Measurements from ENCODE around the gene SEPTIN5.

Gene SEPTIN5

DNA sequence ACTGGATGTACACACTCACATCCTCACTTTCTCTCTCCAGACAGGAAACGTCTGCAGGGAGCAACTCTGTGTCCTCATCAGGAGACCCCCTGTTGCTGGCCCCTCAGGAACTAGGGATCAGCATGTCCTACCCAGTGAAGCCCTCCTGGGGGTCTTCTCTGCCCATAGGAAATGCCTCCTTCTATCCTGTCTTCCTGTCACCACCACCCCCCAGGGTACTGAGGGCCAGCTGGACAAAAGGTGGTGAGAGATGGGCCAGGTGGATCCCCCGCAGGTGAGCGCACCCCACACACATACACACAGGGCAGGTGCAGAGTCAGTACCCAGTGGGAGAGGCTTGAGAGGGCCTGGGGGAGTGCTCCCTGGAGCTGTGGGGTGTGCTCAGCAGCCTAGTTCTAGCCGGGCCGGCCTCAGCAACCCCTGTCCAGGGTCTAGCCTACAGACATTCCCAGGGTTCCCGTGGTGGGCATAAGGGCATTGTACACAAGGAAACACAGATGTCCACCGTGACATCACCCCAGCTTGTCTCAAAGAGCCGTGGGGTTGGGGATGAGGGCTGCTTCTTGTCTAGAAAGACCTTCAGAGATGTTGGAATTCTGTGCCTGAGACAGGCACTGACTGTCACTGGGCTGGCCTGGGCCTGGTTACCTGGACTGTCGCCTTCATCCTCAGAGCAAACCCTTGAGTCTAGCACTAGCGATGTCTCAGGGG lies 18.3 kb downstream of the SEPTIN5 start:
- no peak for DNase-seq (ENCODE audit: low read depth in 2 of 2)

DNA sequence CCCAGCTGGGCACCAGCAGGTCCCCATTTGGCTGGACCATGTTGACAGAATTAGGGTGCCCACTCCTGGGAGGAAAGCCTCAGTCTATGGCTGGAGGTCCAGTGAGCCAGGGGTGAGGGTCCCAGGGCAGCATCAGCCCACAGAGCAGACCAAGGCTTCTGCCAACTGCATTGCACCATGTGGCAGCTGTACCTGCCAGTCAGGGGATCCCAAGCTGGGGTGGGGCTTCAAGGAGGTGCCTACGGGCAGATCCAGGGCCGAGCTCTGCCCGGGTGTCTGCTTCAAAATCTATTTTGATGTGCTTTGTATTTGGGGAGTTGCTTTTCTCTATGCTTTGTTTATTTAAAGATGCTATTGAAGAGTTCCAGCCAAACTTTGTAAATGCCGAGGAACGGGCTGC lies 19.5 kb downstream of the SEPTIN5 start:
- DNase-seq (ENCODE audit: low read depth in 2 of 2), result no peak

GRCh38 chr22:19734163-19734562 lies 19.9 kb downstream of the SEPTIN5 start:
- no peak for DNase-seq (ENCODE audit: low read depth in 2 of 2)

DNA sequence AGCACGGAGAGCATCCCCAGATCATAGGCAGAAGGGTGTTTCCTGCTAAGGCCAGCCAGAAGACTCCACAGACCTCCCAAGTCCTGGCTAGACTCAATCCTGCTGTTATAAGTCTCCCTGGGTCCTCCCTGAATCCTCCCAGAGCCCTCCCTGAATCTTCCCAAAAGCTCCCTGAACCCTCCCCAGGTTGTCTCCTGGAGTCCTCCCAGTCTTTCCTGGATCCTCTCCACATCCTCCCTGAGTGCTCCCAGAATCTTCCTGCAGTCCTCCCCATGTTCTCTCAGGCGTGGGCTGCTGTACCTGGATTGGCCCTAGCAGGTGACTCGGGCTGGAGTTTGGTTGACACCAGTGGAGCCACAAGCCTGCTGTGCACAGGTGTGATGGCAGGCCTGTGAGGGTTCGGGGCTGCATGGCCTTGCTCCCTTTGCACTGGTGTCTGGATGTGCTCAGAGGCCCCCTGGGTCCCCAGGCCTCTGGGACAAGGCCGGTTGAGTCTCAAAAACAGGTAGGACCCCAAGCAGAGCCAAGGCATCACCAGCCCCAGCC lies 20.6 kb downstream of the SEPTIN5 start:
- no peak for DNase-seq (ENCODE audit: low read depth in 2 of 2)

DNA sequence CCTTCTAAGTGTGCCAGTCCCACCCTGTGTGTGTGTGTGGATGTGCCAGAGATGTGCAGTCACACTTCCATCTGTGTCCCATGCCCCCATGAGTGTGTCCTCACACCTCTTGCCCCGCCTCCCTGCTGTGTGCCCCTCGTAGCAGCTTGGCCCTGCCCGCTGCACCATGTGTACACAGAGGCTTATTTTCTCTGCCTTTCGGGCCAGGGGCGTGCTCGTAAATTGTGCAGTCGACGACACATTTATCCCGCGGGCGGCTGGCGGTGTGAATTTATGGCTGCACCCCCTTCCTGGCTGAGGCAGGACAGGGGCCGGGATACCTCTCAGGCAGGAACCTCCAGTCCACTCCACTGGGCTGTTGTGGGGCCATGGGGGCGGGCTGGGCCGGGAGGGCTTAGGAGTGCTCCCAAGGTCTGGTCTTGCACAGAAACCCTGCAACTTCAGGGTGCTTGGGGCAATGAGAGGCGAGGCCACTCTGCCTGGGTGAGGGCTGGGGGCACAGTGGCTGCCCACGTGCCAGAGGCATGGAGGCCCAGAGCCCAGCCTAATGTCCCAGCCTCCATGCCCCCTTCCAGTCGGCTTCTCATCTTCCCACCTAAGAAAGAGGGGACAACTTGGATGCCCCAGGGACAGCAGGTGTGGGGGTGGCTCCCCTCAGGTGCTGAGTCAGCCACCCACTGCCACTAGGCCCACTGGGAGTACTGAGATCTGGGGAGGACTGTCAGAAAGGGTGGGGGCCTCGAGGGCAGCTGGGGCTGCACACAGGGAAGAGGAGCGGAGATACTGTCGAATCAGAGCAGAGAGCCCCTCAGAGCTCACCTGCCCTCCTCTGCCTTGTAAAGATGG lies 21.6 kb downstream of the SEPTIN5 start:
- no peak for DNase-seq (ENCODE audit: low read depth in 2 of 2)

DNA sequence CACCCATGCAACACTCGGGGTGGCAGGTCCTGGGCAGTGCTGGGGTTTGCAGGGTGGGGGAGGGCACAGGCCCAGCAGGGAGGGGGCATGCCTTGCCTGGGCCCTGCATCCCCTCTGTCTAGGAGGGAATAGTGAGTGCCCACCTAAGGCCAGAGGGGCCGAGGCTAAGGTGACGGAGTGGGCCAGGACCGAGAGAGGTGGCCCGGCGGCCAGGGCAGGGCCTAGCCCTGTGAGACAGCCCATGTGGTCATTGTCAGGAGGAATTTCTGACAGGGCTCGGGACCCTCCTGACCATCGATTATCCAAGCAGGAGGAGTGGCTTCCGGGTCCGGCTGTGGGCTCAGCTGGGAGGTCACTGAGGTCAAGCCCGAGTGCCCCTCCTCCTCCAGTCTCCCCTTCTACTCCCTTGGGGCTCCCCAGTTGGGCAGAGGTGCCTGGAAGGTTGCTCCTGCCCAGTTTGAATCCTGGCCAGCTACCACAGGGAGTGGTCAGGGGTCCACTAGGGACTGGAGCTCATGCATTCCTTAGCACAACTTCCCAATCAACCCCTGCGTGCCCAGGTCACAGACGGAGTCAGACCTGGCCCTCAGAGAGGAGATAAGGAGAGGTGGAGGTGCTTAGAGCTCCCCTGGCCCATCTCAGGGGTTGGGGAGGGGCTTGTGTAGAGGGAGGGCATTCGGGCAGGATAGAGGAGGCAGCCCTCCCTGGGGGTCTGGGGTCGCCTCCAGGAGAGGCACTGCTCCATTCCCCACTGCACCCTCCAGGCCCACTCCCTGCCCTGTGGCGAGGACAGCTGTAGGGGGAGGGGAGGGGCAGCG lies 23.8 kb downstream of the SEPTIN5 start:
- no peak for DNase-seq (ENCODE audit: low read depth in 2 of 2)

GRCh38 chr22:19738664-19739447 lies 24.6 kb downstream of the SEPTIN5 start:
- no peak for DNase-seq (ENCODE audit: low read depth in 2 of 2)

DNA sequence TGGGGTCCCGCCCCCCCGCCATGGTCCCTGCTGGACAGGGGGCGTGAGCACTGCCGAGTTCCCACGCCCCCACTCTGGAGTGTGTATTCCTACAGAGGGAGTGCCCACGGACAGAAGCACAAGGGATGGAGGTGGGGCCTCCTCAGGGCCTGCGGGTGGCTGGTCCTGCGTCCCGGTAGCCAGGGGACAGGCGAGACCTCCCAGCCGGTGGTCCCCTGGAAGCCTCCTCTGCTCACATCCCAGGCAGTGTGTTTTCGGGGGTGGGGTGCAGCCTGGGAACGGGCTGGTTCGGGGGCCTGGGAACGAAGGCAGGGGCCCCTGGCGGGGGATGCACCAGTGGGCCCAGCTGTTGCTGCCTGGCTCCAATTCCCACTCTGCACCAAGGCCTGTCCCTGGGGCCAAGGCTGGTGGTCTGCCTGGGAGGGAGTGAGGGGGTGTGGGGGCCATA lies 25.2 kb downstream of the SEPTIN5 start:
- DNase-seq (ENCODE audit: low read depth in 2 of 2), result no peak

- no peak for DNase-seq (ENCODE audit: low read depth in 2 of 2)
Measured at GRCh38 chr22:19739911-19740449, 25.7 kb downstream of the SEPTIN5 start.

DNA sequence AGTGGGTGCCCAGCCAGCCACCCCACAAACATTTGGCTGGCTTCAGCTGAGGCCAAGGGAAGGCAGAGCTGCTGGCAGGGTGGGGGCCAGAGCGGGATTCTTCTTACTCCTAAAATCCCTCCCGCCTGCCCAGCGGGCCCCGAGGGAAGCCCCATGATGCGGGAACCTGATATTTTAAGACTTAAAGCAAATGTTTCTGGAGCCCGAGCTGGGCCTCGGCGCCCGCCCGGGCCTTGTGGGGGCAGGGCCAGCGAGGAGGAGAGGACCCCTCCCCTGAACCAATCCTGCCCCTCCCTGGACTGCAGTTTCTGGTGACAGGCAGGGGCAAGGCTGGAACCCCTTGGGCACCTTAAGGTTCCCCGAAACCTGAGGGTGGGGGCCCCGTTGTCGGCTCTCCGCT lies 26.3 kb downstream of the SEPTIN5 start:
- DNase-seq (ENCODE audit: low read depth in 2 of 2), result no peak

DNA sequence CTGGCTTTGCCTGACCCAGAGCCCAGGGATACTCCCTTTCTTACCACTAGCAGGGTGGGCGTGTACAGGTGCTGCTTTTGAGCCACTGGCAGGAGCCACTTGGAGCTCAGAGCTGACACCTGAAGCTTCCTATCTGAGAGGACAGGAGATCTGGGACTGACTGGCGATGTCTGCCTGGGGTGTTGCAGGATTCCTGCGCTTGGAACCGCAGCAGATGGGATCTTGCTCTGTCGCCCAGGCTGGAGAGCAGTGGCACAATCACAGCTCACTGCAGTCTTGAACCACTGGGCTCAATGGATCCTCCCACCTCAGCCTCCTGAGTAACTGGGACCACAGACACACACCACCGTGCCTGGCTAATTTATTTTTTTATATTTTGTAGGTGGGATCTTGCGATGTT lies 26.8 kb downstream of the SEPTIN5 start:
- DNase-seq (ENCODE audit: low read depth in 2 of 2), result no peak

GRCh38 chr22:19742160-19743066 lies 28.1 kb downstream of the SEPTIN5 start:
- no peak for DNase-seq (ENCODE audit: low read depth in 2 of 2)

- DNase-seq (ENCODE audit: low read depth in 2 of 2), result no peak
Measured at GRCh38 chr22:19743081-19743480, 28.8 kb downstream of the SEPTIN5 start.

DNA sequence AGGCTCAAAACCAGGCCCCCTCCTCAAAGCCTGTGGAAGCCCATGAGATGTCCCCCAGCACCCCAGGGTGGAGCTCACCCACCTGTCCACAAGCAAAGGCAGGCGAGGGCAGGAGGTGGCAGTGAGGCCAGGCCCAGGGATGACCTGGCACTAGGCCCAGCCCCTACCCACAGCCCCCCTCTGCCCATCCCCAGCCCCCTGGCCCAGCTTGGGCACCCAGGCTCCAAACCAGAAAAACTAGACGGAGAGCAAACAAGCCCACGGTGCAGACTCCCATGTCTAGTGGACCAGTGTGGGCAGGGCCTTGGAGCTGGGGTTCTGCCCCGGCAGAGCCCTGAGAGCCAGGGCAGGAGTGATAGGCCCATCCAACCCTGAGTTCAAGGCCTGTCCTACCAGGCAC lies 29.3 kb downstream of the SEPTIN5 start:
- no peak for DNase-seq (ENCODE audit: low read depth in 2 of 2)

DNA sequence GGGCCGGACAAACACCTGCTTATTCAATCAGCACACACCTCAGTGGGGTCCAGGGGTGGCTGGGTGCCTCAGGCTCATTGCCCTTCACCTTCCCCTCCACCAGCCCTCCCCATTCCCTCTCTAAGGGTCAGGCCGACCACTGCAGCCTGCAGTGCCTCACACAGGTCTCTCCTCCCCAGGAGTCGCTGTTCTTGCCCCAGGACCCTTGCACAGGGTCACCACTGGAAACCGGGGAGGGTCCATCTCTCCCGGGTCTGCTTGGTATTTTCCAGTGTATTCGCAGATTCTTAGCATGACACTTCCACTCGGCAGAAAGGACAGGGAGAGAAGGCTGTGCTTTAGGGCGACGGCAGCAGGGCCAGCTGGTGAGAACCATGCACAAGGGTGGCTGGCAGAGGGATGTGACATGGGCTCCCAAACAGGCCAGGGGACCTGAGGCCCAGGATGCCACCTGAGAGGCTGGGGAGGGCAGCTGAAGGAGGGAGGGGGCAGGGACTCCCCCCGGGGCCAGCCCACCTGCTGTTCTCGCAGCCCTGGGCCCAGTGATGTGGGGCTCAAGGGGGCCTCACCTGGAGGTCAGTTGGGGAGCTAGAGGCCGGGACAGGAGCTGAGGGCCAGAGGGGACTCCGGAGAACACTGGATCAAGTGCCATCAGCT lies 30.2 kb downstream of the SEPTIN5 start:
- no peak for DNase-seq (ENCODE audit: low read depth in 2 of 2)

- no peak for DNase-seq (ENCODE audit: low read depth in 2 of 2)
Measured at GRCh38 chr22:19745155-19746101, 31.1 kb downstream of the SEPTIN5 start.

DNA sequence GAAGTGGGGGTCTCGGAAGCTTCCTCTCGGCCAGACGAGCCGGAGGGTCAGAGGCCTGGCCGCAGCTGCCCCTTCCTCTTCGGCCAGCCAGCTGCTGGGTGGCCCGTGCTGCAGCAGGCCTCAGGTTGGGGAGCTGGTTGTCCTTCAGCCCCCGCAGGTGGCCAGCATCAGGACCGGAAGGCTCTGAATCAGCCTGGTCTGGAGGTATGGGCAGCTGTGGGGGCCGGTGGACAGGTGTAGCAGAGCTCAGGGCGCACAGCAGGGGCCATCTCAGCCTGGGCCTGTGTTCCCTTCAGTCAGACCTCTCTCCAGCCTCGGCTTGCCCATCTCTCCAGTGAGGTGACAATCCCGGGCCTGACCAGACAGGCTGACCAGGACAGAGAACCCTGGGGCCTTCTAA lies 32.4 kb downstream of the SEPTIN5 start:
- DNase-seq (ENCODE audit: low read depth in 2 of 2), result no peak

DNA sequence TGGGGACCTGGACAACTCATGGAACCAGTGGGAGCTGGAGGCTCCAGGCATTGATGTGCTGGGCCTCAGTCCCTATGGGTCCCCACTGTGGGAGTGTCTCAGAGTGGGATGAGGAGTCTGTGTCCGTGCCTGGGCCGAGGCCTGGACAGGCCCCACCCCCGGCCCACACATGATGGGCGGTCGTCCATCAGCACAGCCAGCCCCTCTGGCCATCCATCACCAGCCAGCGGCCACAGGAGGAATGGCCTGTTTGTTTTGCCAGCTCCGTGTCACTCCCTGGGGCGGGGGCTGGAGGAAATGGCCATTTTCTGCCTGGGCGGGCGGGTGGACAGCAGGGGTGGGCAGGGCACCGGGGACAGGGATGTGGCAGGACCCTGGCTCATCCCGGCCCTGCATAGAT lies 33.2 kb downstream of the SEPTIN5 start:
- DNase-seq (ENCODE audit: low read depth in 2 of 2), result no peak

Data from stimulated activated CD8-positive, alpha-beta memory T cell treated with anti-CD3 and anti-CD28 coated beads, Interleukin-7, amount 100 ng/mL, for 1 hour (primary cell).